Ecto neural progenitor cell (in vitro differentiated cells): ENCODE data around the gene HAUS7.
"Not testable (repeated sequence)": the region's sequence is repeated elsewhere in the genome, so short reads cannot be mapped to it uniquely, and the experiment has no call there.

Source experiments
- DNase-seq: peaks from one replicate; pipeline ENCODE4 v3.0.0-alpha.2; 2018; ENCODE audit warnings: low spot score

The HAUS7 gene

GRCh38 chrX:153408871-153409351 is 61.5 kb downstream of the HAUS7 start:
- DNase-seq: no peak

- DNase-seq: no peak
Measured at GRCh38 chrX:153408221-153408721, 62.1 kb downstream of the HAUS7 start.

GRCh38 chrX:153407736-153408135 is 62.6 kb downstream of the HAUS7 start:
- no peak for DNase-seq

GRCh38 chrX:153406903-153407302 is 63.5 kb downstream of the HAUS7 start:
- DNase-seq: no peak

GRCh38 chrX:153406011-153406410 is 64.4 kb downstream of the HAUS7 start:
- DNase-seq: no peak

GRCh38 chrX:153405426-153405825 is 65.0 kb downstream of the HAUS7 start:
- DNase-seq: no peak

- not testable (repeated sequence) for DNase-seq
Measured at GRCh38 chrX:153404333-153404732, 66.0 kb downstream of the HAUS7 start.

GRCh38 chrX:153401133-153401764 is 69.1 kb downstream of the HAUS7 start, which contains the start of gene PNMA6E:
PNMA6E (minus strand) TSS chrX:153401350; CDS start chrX:153398849, 2,501 bp downstream.
- no peak for DNase-seq

GRCh38 chrX:153400146-153401132 is 69.9 kb downstream of the HAUS7 start:
- peak; percentile 64 for DNase-seq

- no peak for DNase-seq
Measured at GRCh38 chrX:153398275-153398960, 72.0 kb downstream of the HAUS7 start.
